ENCODE data around the gene RAD51B.

RAD51B gene

DNA sequence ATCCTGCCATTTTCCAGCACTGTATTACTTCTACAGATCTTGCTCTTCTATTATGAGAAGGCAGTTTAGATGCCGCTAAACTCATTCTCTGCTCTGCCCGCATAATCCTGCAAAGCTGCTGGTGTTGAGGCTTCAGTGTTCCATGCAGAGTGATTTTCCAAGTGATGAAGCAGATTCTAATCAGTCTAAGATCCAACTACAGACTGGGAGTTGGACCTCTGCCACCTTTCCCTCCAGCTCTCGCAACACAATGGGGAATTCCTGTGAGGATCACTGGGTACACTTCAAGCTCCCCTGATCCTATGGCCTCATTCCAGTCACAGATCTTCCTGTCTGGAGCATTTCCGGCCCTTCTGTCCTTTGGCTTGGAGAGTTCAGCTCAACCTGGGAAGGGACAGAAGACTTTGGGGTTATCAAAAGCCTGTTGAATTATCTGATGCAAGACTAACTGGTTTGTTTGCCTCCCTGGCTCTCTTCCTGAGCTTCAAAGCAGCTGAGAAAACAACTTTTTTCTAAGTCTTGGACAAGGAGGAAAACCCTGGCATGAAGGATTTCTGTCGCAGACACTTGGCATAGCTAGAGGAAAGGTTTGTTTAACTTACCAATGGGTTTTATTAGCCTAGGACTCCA lies 639.4 kb downstream of the RAD51B start:
- DNase-seq = no peak

DNA sequence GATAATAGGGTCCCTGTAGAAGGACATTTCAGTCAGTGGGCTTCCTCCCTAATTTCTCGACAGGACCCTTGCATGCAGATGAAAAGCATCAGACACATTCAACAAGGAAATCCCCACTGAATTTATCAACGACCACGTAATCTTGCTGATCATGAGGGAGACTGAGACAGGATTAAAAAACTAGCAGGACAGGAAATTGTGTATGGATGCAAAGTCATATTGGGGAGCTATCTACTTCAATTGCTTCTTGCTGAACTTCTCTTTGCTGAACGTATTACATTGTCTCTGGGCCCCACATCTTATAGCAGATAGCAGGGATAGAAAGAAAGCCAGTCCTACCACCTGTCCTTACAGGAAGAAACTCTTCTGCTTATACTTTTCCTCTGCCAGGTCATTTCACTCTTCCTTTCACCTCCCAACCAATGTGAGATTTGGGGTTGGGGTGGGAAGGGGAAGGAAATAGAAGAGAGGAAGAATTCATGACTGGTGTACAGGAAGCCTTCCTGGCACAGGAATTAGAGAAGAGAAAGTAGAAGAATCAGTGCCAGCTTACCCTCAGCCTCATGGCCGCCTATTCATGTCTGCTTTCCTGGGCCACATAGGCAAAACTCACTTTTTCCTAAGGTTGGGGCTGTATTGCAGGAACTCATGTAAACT lies 640.0 kb downstream of the RAD51B start:
- DNase-seq = no peak

DNA sequence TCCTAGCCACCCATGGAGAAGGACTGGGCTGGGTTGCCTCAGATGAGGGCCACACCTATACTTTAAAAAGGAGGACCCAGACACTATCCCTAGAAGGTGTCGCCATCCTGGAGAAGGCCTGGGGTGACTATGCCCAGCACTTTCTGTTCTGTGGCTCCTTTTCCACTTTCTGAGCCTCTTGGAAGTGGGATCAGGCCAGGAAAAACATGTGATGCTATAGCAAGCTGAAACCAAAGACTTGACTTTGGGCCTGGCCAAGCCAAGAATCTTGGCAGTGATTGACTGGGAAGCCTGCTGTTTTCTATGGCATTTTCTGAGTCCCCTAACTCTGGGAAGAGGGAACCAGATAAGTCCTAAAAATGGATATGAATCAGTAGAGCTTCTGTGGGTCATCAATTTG lies 641.0 kb downstream of the RAD51B start:
- no peak for DNase-seq

DNA sequence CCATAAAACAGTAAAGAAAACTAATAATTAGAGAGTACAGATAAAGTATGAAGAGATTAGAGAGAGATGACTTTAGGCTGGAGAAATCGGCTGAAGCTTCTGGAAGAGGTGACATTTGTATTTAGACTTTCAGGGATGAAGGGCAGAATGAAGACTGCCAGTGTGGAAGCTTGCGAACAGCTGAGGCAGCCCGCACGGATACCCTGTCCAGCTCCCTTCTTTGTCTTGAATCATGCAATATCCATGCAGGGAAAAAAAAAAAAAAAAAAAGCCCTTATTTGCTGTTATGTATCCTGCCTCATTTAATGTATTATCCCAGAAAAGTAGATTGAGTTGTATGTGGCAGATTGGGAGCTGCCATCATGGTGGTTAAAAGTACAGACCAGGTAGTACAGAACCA lies 641.5 kb downstream of the RAD51B start:
- DNase-seq = no peak

DNA sequence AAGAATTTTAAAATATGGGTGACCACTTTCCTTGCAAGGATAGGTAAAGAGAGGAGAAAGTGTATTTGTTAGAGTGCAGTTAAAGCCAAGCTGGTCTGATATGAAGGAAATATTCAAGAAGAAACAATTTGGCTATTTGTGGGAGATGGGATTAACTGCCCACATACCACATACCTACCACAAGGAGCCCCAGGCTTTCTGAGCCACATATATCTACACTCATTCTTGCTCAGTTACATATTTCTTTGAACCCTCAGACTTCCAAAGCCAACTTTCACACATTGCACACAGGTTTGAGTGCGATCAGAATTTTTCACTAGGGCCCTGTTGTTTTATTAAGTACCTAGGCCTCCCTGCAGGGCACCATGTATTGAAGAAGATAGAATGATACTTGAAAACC lies 643.1 kb downstream of the RAD51B start:
- no peak for DNase-seq

DNA sequence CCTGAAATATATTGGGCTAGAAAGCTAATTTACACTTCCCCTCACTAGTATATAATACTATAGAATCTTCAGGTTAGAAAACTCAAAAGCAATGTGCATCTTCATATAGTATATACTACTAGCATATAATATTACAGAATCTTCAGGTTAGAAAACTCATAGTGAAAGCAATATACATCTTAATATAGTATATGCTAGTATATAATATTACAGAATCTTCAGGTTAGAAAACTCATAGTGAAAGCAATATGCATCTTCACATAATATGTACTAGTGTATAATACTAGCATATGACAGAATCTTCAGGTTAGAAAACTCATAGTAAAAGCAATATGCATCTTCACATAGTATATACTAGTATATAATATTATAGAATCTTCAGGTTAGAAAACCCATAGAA lies 643.7 kb downstream of the RAD51B start:
- DNase-seq = no peak

DNA sequence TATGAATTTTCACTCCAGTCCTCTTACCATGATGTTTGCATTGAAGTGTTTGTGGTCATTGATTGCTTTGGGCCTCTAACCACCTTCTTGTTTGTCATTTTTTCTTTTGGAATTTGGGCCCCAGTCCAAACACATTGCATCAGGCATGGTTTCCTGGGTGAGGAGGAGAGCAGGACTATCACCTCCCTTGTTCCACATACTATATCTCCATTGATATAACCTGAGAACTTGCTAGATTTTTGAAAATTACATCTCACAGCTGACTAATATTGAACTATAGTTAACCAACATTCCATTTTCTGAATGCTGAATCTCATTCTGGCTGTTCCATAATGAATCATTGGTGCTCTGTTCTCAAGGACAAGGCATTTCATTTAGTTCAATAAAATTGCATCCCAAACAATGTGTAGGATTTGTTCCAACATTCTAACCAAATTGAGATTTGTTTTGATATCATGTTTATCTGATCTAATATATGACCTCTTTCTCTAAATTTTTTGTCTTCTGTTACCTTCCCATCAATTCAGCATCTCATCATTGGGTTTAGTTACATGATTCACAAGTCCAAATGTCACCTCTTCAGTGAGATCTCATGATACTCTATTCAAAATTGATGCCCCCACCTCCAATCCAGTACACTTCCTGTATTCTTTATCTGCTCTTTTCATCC lies 644.3 kb downstream of the RAD51B start:
- no peak for DNase-seq

DNA sequence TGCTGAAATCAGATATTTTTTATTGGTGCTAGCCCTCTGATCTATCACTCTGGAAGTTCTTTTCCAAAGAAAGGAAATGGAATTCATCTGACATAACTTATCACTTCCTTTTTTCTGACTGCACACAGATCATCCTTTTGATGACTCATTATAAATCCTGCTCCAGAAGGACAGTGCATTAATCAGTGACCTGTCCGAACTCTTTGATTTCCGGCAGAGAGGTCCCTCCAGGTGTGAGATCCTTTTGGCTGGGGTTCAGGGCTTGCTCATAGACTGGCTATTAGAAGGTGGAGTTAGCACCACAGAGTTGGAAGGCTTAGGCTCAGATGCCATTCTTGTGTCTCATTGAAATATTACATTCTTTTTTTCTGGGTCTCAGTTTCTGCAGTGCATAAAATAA lies 645.1 kb downstream of the RAD51B start:
- no peak for DNase-seq

DNA sequence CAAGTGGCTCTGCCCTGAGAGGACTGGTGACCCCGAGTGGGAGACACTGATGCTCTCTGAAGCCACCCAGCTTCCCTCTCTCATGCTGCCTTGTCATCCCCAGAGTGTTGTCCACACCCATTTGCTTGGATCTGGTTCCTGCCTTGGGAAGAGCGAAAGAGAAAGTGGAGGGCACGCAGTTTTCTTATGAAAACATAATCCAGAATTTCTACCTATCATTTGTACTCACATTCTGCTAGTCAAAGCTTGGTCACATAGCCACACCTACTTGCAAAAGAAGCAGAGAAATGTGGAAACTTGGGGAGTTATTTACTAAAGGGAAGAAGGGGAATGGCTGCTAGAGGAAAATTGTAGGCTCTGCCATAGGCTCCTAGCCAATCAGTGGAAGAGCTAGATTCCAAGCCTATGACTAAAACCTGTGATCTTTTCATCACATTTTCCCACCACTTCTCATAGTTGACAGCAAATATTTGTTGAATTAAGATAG lies 647.0 kb downstream of the RAD51B start:
- no peak for DNase-seq

DNA sequence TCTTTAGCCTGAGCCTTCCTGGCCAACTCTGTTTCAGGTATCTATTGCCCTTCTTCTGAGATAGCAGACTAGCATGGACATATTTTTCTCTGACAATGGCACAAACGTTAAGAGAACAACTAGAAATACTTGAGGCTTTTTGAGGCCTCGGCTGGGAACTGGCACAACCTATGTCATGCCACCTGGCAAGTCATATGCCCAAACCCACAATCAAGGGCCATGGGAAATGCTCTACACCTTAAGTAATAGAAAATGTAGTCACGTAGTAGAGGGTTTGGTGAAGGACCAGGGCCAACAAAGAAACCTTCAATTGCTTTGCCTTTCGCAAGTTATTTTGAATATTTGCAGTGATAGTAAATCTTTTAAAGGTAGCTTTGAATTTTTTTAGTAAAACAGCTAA lies 647.8 kb downstream of the RAD51B start:
- DNase-seq = no peak

DNA sequence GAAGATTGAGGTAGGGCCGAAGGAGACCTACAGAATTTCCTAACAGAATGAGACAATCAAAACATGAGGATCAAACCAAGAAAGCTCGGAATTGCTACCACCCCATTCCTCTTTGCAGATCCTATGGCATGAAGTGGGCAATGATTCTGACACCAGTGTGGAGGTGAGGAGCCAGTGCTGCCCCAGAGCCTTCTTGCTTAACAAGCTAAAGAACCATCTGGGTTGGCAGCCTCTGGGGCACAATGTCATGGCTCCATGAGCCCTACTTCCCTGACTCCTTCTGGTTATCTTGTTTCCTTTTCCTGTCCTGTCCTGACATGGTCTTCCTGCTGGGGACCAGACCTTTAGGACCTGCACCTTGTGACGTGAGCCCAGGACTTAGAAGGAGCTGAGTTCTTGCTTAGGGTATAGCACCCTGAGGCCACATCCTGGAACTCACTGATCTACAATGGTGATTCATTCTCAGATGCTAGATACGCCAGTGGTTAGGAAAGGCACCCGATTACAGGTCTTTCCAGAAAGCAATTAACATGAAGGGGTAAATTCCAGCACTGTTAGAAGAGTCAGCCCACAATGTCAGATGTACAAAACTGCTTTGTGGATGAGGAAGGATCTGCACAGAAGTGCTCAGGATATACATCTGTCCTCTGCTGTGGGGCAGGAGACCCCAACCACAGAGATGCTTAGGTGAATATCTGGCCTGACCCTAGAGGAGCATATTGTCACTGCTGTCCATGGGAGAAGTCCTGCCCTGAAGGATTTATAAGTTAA lies 649.0 kb downstream of the RAD51B start:
- DNase-seq = no peak

DNA sequence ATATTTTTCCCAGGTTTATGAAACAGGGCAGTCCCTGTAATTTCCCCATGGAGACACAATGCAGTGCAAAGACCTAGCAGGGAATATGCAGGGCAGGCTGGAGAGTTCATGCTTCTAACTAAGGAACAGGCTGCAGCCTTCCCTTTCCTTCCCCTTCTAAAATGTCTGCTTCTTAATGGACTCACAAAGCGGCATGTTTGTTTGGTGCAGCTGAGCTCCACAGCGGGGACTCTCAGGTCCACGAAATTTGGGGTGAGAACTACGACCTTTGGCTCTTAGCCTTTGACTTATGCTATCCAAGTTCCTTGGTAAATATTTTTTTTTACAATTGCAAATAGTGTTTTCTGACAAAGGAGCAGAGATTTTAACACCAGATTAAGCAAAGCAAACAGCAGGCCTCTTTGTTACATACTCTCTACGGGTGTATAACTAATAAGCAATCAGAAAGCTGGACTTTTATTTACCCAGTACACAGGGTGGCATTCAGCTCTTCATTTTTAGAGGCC lies 649.7 kb downstream of the RAD51B start:
- no peak for DNase-seq

DNA sequence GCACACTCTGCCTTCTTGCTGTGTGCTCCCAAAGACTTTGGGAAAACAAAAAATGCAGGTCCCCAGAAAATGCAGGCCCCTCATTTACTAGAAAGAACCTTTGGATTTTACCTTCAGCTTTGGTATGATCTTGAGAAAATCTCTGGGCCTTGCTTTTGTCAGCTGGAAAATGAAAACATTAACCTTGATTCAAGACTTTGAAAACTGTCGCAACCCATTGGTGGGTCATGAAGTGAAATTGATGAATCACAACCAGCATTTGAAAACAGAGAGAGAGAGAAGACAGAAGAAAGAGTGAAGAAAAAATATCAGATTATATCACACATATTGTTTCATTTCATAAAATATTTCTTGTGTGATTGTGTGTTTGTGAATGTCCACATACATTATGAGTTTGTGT lies 650.8 kb downstream of the RAD51B start:
- DNase-seq = no peak

DNA sequence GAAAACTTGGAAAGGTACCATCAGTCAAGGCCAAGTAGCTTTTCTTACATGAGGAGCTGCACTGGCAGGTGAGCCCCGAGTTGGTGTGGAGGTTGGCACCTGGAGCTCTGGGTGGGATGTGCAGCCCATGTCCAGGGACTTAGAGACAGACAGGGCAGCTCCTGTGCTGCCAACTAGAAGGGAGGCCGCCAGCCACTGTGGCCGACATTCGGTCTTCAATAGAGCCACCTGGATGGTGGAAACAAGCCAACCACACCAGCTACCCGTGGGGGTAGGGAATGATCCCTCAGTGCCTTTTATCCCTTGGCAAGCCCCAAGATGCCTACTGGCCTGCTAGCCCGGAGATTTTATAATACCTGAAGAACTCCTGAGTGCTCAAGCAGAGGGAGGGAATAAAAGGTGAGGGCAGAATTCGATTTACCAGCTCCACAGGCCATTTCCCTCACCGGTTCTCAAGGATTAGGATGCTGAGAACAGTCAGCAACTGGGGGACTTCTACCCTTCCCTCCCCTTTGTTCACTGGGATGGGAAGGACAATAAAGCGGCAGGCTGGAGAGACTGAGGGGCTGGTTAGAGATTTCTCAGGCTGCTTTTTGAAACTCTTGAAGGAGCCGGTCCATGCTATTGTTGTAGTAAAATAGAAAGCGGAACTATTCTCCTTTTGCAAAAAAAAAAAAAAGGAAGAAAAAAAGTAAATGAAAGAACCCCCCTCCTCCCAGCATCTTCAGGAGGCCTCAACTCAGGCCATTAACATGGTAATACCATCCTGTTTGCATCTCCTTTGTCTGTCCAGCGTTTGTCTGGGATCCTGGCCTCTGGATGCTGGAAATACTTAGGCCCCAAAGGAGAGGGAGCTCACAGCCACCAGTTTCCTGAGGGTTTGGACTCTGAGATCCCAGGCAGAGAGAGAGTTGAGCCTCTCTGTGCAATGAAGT lies 651.7 kb downstream of the RAD51B start:
- DNase-seq = no peak

DNA sequence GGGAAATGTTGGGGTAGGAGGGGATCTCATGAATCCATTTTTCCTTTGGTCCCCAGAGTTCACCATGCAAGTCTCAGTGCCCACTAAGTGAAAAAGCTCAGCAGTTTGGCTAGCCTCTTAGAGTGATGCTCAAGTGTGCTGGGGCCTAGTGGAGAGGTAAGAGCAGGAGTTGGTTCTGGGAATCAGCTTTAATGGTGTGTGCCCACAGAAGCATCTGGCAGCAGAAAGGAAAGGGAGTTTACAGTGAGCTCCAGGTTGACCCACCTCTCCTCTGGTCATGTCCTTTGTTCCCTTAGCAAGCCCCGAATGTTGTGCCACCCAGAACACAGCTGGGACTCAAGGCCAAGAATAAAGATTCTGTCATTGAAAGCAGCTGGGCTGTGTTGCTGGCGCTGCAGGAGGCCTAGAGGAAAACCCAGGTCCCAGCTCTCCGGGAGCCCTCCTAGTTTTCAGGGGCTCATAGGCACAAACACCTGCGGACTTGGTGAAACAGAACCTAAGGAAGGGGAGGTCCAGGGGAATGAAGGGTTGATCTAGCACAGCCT lies 652.5 kb downstream of the RAD51B start:
- no peak for DNase-seq

DNA sequence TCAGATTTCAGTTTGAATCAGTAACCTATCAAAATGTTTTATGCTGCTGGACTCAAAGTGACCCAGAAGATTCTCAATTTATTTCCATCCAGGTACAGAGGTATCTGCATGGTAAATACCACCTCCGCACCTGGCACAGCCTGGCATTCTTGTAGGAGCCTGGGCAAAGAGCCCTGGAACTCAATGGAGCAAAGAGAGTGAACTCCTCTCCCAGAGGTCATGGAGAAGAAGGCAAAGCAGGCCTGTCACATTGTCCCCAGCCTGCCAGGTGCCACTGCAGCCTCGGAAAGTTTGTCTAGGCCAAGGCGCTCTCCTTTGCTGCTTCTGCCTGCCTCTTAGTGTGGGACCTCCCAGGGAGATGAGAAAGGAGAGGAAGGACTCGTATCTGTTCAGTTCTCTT lies 653.5 kb downstream of the RAD51B start:
- no peak for DNase-seq

DNA sequence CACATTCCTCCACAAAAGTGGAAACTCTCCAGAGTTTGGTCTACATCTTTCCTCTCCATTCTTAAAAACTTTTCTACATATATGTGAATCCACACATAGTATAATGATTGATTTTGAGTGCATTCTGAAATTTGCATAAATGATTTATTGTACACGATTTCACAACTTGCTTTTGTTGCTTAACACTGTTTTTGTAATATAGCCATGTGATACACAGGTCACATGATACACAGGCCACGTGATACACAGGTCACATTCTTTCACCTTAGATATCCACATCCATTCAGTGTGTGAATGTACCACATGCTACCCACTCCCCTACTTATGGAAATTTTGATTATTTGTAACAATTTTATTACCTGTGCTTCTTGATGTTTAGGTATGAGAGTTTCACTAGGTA lies 654.2 kb downstream of the RAD51B start:
- DNase-seq = no peak

DNA sequence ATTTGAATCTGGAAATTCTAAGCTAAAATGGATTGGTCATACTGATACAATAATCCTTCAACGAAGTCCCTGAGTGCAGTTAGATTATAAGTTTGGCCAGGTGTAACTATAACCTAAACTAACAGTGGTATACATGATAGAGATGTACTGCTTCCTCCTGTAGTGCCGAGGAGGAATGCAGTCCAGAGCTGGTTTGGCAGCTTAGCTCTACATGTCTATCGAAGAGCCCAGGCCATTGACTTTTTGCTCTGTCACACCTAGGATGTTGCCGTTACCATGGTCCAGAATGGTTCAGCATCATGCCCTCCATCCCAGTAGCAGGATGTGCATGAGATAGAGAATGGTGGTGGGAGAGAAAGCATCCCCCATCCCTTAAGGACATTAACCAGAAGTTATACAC lies 655.2 kb downstream of the RAD51B start:
- no peak for DNase-seq

DNA sequence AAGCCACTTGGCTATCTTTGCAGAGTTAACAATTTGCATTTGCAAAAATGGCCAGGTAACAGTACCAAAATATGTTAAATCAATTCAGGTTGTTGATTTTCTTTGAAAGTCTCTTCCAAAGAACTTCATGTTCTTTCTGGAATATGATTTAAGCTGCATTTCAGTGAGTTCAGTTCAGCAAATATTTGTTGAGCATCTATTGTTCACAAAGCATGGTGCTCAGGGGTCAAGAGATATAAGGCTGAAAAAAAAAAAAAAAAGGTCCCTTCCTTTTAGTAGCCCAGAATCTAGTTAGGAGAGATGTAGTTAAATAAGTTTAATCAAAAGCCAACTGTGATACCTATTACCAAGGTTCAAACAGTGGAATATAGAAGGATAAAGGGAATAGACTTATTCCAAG lies 656.2 kb downstream of the RAD51B start:
- DNase-seq = no peak

DNA sequence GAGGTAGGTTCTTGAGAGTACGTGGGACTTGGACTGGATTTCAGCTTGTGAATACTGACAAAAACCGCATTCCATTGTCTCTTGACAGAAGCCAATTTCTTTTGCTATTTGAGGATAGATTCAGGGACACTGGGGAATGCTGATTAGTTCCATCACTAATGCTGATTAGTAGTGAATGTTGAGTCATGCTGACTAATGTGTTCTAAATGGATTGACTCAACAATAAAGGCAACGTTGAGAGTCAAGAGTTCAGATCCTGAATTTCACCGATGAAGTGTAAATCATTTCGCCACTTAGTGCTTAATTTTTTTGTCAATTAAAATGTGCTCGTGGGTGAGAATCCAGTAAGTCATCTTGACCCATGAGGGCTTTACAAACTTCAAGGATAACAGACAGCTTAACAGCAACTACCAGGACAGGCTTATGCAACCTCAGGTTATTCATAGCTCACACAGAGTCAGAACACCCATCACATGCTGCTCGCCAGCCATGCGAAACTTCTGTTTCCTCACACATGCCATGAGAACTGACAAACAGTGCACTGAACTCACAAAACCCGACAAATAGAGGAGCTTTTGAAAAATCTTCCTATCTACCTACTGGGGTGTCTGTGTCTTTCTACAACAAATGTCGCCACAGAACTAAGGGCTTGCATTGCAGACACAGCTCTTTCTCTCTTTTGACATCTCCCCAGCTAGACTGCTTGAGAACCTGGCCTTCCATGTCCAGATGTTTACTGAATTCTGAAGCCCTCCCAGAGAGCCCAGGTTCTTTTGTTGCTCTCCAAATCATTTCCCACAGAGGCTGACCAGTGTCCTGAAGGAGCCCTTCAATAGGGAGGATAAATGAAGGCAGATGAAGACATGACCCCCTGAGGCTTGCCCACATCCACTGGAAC lies 656.9 kb downstream of the RAD51B start:
- peak; percentile 72 for DNase-seq

DNA sequence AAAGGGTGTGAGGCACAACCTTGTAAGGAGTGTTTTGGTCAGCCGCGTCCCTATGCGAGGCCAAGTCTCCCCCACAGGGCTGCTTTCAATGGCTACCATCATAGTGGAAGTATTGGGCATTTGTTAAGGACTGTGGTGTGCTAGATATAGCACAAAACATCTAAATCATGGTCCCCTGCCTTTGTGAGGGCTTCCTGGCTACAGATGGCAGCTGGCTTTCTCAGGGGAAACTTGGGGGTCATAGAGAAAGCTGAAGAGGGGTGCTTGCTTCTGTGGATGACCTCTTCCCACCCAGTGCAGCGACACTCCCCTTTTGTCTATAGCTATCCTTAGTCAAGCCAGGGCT lies 657.5 kb downstream of the RAD51B start:
- no peak for DNase-seq
